Parathyroid adenoma (tissue), 2 donors: Measurements from ENCODE around the gene PERM1.

ENCODE experiments used
- H2AFZ ChIP-seq: fragments of 300-600 bp; sonication (generic); one replicate; pipeline ENCODE4 v1.7.0; 2017; ENCODE audit warnings: antibody characterized with exemption, mild to moderate bottlenecking
- H3K27ac ChIP-seq: fragments of 300-600 bp; sonication (generic); one replicate; pipeline ENCODE4 v1.7.0; 2017
- H3K27me3 ChIP-seq: fragments of 300-600 bp; sonication (generic); one replicate; pipeline ENCODE4 v1.7.0; 2017; ENCODE audit warnings: low read length; ENCODE audit not compliant: control insufficient read depth, insufficient read depth
- H3K36me3 ChIP-seq: fragments of 300-600 bp; sonication (generic); one replicate; pipeline ENCODE4 v1.7.0; 2017; ENCODE audit warnings: low read length; ENCODE audit not compliant: control insufficient read depth, insufficient read depth
- H3K4me1 ChIP-seq: fragments of 300-600 bp; sonication (generic); one replicate; pipeline ENCODE4 v1.7.0; 2017; ENCODE audit warnings: control low read depth
- H3K4me2 ChIP-seq: fragments of 300-600 bp; sonication (generic); one replicate; pipeline ENCODE4 v1.7.0; 2017; ENCODE audit warnings: low read length
- H3K4me3 ChIP-seq: fragments of 300-600 bp; sonication (generic); one replicate; pipeline ENCODE4 v1.7.0; 2017; ENCODE audit warnings: low read depth, low read length
- H3K79me2 ChIP-seq: fragments of 300-600 bp; sonication (generic); one replicate; pipeline ENCODE4 v1.7.0; 2017; ENCODE audit warnings: control low read depth
- H3K9ac ChIP-seq: fragments of 300-600 bp; sonication (generic); one replicate; pipeline ENCODE4 v1.7.0; 2017; ENCODE audit warnings: mild to moderate bottlenecking
- H3K9me3 ChIP-seq: fragments of 300-600 bp; sonication (generic); one replicate; pipeline ENCODE4 v1.7.0; 2017; ENCODE audit warnings: low read length; ENCODE audit not compliant: control insufficient read depth
- CTCF ChIP-seq: fragments of 300-600 bp; sonication (generic); IDR thresholded peaks from one replicate; pipeline ENCODE4 v1.7.0; 2017; ENCODE audit warnings: antibody characterized with exemption, mild to moderate bottlenecking
- donor health status: primary hyperparathyroidism.

Gene PERM1

GRCh38 chr1:963301-963651 is 18.6 kb downstream of the PERM1 start:
- Histone ChIP-seq H3K4me1 (no peaks in the 10 kb centered on the region), H3K36me3 (no peaks in the 10 kb centered on the region), H3K79me2 (no peaks in the 10 kb centered on the region), H3K4me3 (no peak overlapping the region), H3K4me2 (no peak overlapping the region), H2AFZ (no peak overlapping the region), H3K27me3 (no peaks in the 10 kb centered on the region), H3K9me3 (no peaks in the 10 kb centered on the region), H3K9ac (no peak overlapping the region), H3K27ac (no peak overlapping the region)
- TF ChIP-seq CTCF, result no peak

- Histone ChIP-seq H3K36me3 (no peaks in the 10 kb centered on the region), H2AFZ (no peak overlapping the region), H3K79me2 (no peaks in the 10 kb centered on the region), H3K27ac (no peak overlapping the region), H3K4me1 (no peaks in the 10 kb centered on the region), H3K9me3 (no peaks in the 10 kb centered on the region), H3K4me2 (no peak overlapping the region), H3K9ac (no peak overlapping the region), H3K27me3 (no peaks in the 10 kb centered on the region), H3K4me3 (no peak overlapping the region)
- TF ChIP-seq CTCF, result no peak
These were observed 19.3 kb downstream of the PERM1 start for GRCh38 chr1:962381-963300.

- no peak for TF ChIP-seq CTCF
- Histone ChIP-seq H3K9ac (no peak overlapping the region), H3K4me3 (peak overlapping the region; percentile 11), H3K79me2 (no peaks in the 10 kb centered on the region), H3K36me3 (no peaks in the 10 kb centered on the region), H3K4me1 (no peaks in the 10 kb centered on the region), H3K27ac (no peak overlapping the region), H3K9me3 (no peaks in the 10 kb centered on the region), H3K27me3 (no peaks in the 10 kb centered on the region), H2AFZ (no peak overlapping the region), H3K4me2 (peak overlapping the region; percentile 68)
These were observed 20.7 kb downstream of the PERM1 start for GRCh38 chr1:961132-961669.

- no peaks in the 10 kb centered on the region for H3K36me3 ChIP-seq
- H2AFZ ChIP-seq, result peak within 1 kb of the TSS; percentile 56
- H3K27me3 ChIP-seq, result no peaks in the 10 kb centered on the region
- no peaks in the 10 kb centered on the region for H3K9me3 ChIP-seq
- H3K27ac ChIP-seq, result no peak within 1 kb of the TSS
- H3K79me2 ChIP-seq, result no peaks in the 10 kb centered on the region
- no peaks in the 10 kb centered on the region for H3K4me1 ChIP-seq
- peak within 1 kb of the TSS; percentile 99 for H3K4me2 ChIP-seq
- no peak for TF ChIP-seq CTCF
- H3K4me3 ChIP-seq, result peak within 1 kb of the TSS; percentile 37
- H3K9ac ChIP-seq, result no peak within 1 kb of the TSS
These were observed 21.3 kb downstream of the PERM1 start, which contains the start of gene KLHL17 for GRCh38 chr1:960363-961131. Gene KLHL17 (plus strand): TSS chr1:960584. CDS start chr1:960694, 110 bp downstream.
